Stimulated activated CD8-positive, alpha-beta memory T cell treated with anti-CD3 and anti-CD28 coated beads, Interleukin-15, amount 100 ng/mL, for 4 hours (primary cell): ENCODE measurements around the gene CCDC12.

Experiments used
- DNase-seq, 2 donors: peaks; one replicate each; pipeline ENCODE4 v3.0.0-alpha.2; 2020; ENCODE audit warnings: low read depth in 2 of 2

The CCDC12 gene

GRCh38 chr3:46957092-46957820 is 19.3 kb downstream of the CCDC12 start:
- no peak for DNase-seq

GRCh38 chr3:46955801-46956259 is 20.7 kb downstream of the CCDC12 start:
- no peak for DNase-seq

- no peak for DNase-seq
These were observed 21.4 kb downstream of the CCDC12 start for GRCh38 chr3:46955157-46955556.

GRCh38 chr3:46954178-46954577 is 22.4 kb downstream of the CCDC12 start:
- DNase-seq, result no peak

- no peak for DNase-seq
These were observed 23.1 kb downstream of the CCDC12 start for GRCh38 chr3:46953234-46954010.

GRCh38 chr3:46952813-46953212 is 23.7 kb downstream of the CCDC12 start:
- DNase-seq, result no peak

- DNase-seq, result no peak
These were observed 25.8 kb downstream of the CCDC12 start for GRCh38 chr3:46950650-46951241.

- DNase-seq, result no peak
These were observed 26.4 kb downstream of the CCDC12 start for GRCh38 chr3:46950177-46950576.

GRCh38 chr3:46948830-46949671 is 27.5 kb downstream of the CCDC12 start:
- no peak for DNase-seq

- peak; percentile 42 to 61 for DNase-seq
These were observed 28.4 kb downstream of the CCDC12 start for GRCh38 chr3:46947981-46948791.

GRCh38 chr3:46947546-46947901 is 29.0 kb downstream of the CCDC12 start:
- no peak for DNase-seq

- peak; percentile 53 to 57 for DNase-seq
These were observed 29.5 kb downstream of the CCDC12 start for GRCh38 chr3:46946856-46947545.

GRCh38 chr3:46946416-46946815 is 30.1 kb downstream of the CCDC12 start:
- DNase-seq, result no peak

GRCh38 chr3:46944191-46944590 is 32.4 kb downstream of the CCDC12 start:
- no peak for DNase-seq

GRCh38 chr3:46943237-46944187 is 33.0 kb downstream of the CCDC12 start:
- no peak for DNase-seq

- DNase-seq, result no peak
These were observed 33.9 kb downstream of the CCDC12 start for GRCh38 chr3:46942481-46943236.

GRCh38 chr3:46942076-46942475 is 34.5 kb downstream of the CCDC12 start:
- no peak for DNase-seq
